ENCODE results near the gene CSNK1G2.

Gene CSNK1G2

GRCh38 chr19:1921326-1921725 lies 19.6 kb upstream of the CSNK1G2 start:
- Histone ChIP-seq H3K27ac (no peak overlapping the region), H3K9ac (no peak overlapping the region), H3K9me3 (ENCODE audit: control insufficient read depth, low read length) (no peaks in the 10 kb centered on the region), H3K79me2 (no peaks in the 10 kb centered on the region), H2AFZ (no peak overlapping the region), H3K4me2 (ENCODE audit: low read length) (no peak overlapping the region), H3K36me3 (ENCODE audit: control insufficient read depth, insufficient read depth, low read length) (no peaks in the 10 kb centered on the region), H3K4me3 (ENCODE audit: low read depth, low read length) (no peak overlapping the region), H3K27me3 (ENCODE audit: control insufficient read depth, insufficient read depth, low read length) (no peaks in the 10 kb centered on the region), H3K4me1 (no peaks in the 10 kb centered on the region)
- TF ChIP-seq, protein P1, sequence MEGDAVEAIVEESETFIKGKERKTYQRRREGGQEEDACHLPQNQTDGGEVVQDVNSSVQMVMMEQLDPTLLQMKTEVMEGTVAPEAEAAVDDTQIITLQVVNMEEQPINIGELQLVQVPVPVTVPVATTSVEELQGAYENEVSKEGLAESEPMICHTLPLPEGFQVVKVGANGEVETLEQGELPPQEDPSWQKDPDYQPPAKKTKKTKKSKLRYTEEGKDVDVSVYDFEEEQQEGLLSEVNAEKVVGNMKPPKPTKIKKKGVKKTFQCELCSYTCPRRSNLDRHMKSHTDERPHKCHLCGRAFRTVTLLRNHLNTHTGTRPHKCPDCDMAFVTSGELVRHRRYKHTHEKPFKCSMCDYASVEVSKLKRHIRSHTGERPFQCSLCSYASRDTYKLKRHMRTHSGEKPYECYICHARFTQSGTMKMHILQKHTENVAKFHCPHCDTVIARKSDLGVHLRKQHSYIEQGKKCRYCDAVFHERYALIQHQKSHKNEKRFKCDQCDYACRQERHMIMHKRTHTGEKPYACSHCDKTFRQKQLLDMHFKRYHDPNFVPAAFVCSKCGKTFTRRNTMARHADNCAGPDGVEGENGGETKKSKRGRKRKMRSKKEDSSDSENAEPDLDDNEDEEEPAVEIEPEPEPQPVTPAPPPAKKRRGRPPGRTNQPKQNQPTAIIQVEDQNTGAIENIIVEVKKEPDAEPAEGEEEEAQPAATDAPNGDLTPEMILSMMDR (IDR thresholded peaks at IDR 0.05) = no peak

- H3K4me1 ChIP-seq = no peaks in the 10 kb centered on the region
- no peaks in the 10 kb centered on the region for H3K9me3 ChIP-seq (ENCODE audit: control insufficient read depth, low read length)
- no peak overlapping the region for H2AFZ ChIP-seq
- H3K9ac ChIP-seq = no peak overlapping the region
- H3K27ac ChIP-seq = no peak overlapping the region
- no peaks in the 10 kb centered on the region for H3K79me2 ChIP-seq
- H3K36me3 ChIP-seq (ENCODE audit: control insufficient read depth, insufficient read depth, low read length) = no peaks in the 10 kb centered on the region
- H3K27me3 ChIP-seq (ENCODE audit: control insufficient read depth, insufficient read depth, low read length) = no peaks in the 10 kb centered on the region
- TF ChIP-seq, protein P1 (IDR thresholded peaks at IDR 0.05) = no peak
- no peak overlapping the region for H3K4me3 ChIP-seq (ENCODE audit: low read depth, low read length)
- H3K4me2 ChIP-seq (ENCODE audit: low read length) = no peak overlapping the region
Observed at GRCh38 chr19:1921825-1922224, 19.1 kb upstream of the CSNK1G2 start.

- no peak overlapping the region for H3K4me3 ChIP-seq (ENCODE audit: low read depth, low read length)
- H3K9me3 ChIP-seq (ENCODE audit: control insufficient read depth, low read length) = no peaks in the 10 kb centered on the region
- H3K27ac ChIP-seq = no peak overlapping the region
- no peaks in the 10 kb centered on the region for H3K27me3 ChIP-seq (ENCODE audit: control insufficient read depth, insufficient read depth, low read length)
- H3K4me1 ChIP-seq = no peaks in the 10 kb centered on the region
- H3K9ac ChIP-seq = no peak overlapping the region
- no peaks in the 10 kb centered on the region for H3K36me3 ChIP-seq (ENCODE audit: control insufficient read depth, insufficient read depth, low read length)
- TF ChIP-seq, protein P1 (IDR thresholded peaks at IDR 0.05) = no peak
- no peak overlapping the region for H2AFZ ChIP-seq
- no peak overlapping the region for H3K4me2 ChIP-seq (ENCODE audit: low read length)
- no peaks in the 10 kb centered on the region for H3K79me2 ChIP-seq
Observed at GRCh38 chr19:1922803-1923202, 18.2 kb upstream of the CSNK1G2 start.

DNA sequence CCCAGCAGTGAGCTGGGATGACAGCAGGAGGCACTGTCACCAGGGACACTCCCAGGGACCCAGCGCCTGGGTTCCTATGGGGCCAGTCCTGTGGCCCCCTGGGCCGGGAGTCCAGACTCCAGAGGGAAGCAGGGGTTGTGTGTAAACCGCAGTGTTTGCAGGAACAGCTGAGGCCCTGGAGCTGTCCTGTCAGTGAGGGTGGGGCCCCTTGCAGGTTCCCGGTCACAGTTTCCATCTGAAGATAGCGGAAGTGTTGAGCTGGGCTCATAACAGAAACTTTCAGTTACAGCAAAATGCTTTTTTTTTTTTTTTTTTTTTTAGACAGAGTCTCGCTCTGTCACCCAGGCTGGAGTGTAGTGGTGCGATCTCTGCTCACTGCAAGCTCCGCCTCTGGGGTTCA lies 17.7 kb upstream of the CSNK1G2 start:
- H3K9me3 ChIP-seq (ENCODE audit: control insufficient read depth, low read length) = no peaks in the 10 kb centered on the region
- no peaks in the 10 kb centered on the region for H3K4me1 ChIP-seq
- no peaks in the 10 kb centered on the region for H3K36me3 ChIP-seq (ENCODE audit: control insufficient read depth, insufficient read depth, low read length)
- no peak overlapping the region for H3K4me2 ChIP-seq (ENCODE audit: low read length)
- H2AFZ ChIP-seq = no peak overlapping the region
- no peaks in the 10 kb centered on the region for H3K27me3 ChIP-seq (ENCODE audit: control insufficient read depth, insufficient read depth, low read length)
- H3K4me3 ChIP-seq (ENCODE audit: low read depth, low read length) = no peak overlapping the region
- H3K79me2 ChIP-seq = no peaks in the 10 kb centered on the region
- no peak overlapping the region for H3K27ac ChIP-seq
- no peak overlapping the region for H3K9ac ChIP-seq
- TF ChIP-seq, protein P1 (IDR thresholded peaks at IDR 0.05) = no peak

DNA sequence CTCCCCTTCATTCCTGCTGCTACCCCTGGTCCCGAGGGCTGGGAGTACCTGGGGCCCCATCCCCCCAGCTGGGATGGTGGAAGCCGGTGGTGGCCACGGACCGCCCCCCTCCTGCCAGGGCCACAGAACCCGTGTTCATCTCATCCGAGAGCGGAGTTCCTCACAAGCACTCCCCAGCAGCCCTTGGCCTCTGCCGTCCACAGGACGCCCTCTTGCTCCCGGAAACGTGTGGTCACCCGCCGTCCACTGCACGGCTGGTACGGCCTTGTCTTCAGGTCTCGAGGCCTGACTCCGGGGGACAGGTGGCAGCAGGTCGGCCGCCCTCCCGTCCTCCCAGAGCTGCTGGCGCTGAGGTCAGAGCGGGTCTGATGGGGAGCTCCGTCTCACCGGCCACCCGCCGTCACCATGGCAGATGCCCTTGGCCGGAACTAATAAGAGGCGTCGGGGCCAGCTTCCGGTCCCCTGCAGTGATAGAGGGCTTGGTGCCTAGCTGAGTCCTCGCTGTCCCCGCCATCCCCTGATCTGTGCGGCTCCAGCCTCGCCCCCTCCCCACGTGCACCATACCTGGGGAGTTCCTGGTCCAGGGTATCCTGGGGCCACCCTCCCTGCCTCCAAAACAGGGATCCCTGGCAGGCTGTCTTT lies 16.5 kb upstream of the CSNK1G2 start:
- no peaks in the 10 kb centered on the region for H3K4me1 ChIP-seq
- H3K27me3 ChIP-seq (ENCODE audit: control insufficient read depth, insufficient read depth, low read length) = no peaks in the 10 kb centered on the region
- no peak overlapping the region for H3K4me2 ChIP-seq (ENCODE audit: low read length)
- H3K4me3 ChIP-seq (ENCODE audit: low read depth, low read length) = no peak overlapping the region
- H3K27ac ChIP-seq = no peak overlapping the region
- H3K36me3 ChIP-seq (ENCODE audit: control insufficient read depth, insufficient read depth, low read length) = no peaks in the 10 kb centered on the region
- H2AFZ ChIP-seq = no peak overlapping the region
- H3K79me2 ChIP-seq = no peaks in the 10 kb centered on the region
- H3K9me3 ChIP-seq (ENCODE audit: control insufficient read depth, low read length) = no peaks in the 10 kb centered on the region
- TF ChIP-seq, protein P1 (IDR thresholded peaks at IDR 0.05) = no peak
- no peak overlapping the region for H3K9ac ChIP-seq

Measured in parathyroid adenoma (tissue), 2 donors.